Brain pericyte (primary cell): Measurements from ENCODE around the gene NCBP1.
"Not testable (repeated sequence)": the region's sequence is repeated elsewhere in the genome, so short reads cannot be mapped to it uniquely, and the experiment has no call there.

ENCODE experiments used
- DNase-seq: peaks from one replicate; pipeline ENCODE4 v3.0.0-alpha.2; 2012; ENCODE audit warnings: low read depth, low spot score

Gene NCBP1, protein sequence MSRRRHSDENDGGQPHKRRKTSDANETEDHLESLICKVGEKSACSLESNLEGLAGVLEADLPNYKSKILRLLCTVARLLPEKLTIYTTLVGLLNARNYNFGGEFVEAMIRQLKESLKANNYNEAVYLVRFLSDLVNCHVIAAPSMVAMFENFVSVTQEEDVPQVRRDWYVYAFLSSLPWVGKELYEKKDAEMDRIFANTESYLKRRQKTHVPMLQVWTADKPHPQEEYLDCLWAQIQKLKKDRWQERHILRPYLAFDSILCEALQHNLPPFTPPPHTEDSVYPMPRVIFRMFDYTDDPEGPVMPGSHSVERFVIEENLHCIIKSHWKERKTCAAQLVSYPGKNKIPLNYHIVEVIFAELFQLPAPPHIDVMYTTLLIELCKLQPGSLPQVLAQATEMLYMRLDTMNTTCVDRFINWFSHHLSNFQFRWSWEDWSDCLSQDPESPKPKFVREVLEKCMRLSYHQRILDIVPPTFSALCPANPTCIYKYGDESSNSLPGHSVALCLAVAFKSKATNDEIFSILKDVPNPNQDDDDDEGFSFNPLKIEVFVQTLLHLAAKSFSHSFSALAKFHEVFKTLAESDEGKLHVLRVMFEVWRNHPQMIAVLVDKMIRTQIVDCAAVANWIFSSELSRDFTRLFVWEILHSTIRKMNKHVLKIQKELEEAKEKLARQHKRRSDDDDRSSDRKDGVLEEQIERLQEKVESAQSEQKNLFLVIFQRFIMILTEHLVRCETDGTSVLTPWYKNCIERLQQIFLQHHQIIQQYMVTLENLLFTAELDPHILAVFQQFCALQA

DNA sequence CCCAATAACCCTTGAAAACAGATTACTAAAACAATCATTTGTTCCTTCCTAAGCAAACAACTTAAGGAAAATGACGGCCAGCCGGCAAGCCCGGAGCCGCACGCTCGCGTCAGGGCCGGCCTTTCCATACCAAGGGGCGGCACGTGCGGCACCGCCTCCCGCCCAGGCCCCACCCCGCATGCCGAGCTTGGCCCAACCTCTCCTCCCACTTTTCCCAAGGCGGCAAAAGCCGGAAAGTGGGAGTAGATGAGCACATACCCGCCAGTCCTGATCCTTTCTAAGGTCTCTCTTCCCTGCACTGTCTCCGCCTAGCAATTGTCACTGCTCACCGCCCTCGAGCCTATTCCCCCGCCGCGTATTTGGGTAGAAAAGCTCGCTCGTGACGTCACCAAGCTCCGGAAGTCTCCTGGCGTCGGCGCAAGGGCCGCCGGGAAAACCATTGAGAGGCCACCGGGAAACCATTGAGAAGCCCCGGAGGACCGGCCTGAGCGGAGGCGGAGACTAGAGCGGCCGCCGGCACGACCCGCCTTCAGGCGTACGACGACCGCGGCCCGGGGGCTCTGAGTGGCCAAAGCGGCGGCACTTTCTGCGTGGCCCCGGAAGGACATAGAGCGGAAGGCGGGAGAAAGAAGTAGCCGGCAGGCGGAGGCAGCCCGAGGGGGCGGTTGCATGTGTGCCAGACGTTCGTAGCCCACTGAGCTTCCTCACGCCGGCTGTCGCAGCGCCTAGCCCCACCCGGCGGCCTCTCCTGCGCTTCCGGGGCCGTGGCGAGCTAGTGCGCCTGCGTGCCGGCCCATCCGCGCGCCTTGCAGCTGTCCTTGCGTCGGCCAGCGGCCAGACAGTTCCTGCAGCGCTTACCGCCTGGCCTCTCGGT lies at the start of gene NCBP1, which contains the start of gene TSTD2:
NCBP1 (plus strand) TSS at position 837 of the 874 bp plus-strand sequence. CDS start 61 bp downstream, outside the sequence.
TSTD2 (minus strand) TSS at position 384 of the 874 bp plus-strand sequence. CDS start 5,806 bp downstream, outside the sequence.
- peak; percentile 97 for DNase-seq

DNA sequence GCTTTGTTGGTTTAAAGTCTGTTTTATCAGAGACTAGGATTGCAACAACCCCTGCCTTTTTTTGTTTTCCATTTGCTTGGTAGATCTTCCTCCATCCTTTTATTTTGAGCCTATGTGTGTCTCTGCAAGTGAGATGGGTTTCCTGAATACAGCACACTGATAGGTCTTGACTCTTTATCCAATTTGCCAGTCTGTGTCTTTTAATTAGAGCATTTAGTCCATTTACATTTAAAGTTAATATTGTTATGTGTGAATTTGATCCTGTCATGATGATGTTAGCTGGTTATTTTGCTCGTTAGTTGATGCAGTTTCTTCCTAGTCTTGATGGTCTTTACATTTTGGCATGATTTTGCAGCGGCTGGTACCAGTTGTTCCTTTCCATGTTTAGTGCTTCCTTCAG lies 48.8 kb upstream of the NCBP1 start:
- not testable (repeated sequence) for DNase-seq

DNA sequence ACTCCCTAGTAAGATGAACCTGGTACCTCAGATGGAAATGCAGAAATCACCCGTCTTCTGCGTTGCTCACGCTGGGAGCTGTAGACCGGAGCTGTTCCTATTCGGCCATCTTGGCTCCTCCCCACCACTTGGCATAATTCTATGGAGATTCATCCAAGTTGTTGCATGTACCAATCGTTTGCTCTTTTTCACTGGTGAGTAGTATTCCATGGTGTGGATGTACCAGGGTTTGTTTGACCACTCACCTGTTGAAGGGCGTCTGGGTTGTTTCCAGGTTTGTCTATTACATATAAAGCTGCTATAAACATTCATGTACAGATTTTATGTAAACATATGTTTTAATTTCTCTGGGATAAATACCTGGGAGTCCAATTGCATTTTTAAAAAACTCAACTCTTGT lies 46.7 kb upstream of the NCBP1 start:
- not testable (repeated sequence) for DNase-seq

DNA sequence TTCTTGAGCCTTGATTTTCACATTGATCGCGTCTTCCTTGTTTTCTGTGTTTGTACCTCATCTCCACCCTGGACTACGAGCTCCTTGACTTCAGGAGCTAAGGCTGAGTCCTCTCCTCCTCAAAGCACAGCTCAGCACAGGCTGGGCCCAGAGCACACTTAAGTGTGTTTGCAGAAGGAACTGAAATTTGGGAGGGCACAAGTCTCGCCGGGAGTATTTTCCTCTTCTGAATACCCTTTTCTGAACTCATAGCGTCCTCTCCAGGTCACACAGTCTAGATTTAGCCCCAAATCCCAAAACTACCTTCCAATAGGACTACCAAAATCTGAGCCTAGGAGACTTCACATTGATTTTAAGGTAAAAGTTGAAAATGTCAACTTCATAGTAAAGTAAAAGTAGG lies 42.1 kb upstream of the NCBP1 start:
- no peak for DNase-seq

DNA sequence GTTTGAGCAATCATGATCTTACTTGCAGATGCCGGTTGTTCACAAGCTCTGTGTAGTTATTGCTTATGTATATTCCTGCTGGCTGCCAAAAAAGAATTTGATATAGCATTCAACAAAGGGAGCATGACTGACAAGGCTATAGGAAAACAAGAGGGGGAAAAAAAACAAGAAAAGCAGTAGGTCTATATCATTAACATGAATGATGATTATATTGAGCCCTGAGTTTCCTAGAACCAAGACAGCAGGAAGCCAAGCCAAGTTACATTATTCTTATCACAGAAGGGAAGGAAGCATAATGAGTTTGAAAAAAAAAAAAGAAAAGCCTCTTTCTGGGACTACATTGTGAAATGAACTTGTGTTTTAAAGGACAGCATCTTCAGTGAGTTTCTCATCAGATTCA lies 41.5 kb upstream of the NCBP1 start:
- DNase-seq, result no peak

DNA sequence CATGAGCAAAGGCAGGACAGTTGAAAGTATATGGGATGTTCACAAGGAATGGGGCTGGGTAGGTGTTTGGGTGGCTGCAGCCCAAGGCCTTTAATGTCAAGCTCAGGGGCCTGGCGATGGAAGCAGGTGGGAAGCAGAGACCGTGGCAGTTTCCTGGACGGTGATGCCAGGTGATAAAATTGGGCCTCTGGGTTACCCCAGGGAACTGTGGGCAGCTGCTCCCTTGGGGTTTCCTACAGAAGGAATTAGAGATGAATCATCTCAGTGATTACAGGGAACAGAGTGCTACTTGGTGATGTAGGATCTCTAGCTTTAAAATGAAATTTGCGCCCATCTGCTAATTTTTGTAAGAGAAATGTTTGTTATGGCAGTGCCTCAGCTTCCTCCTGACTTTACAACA lies 39.7 kb upstream of the NCBP1 start:
- DNase-seq, result no peak

DNA sequence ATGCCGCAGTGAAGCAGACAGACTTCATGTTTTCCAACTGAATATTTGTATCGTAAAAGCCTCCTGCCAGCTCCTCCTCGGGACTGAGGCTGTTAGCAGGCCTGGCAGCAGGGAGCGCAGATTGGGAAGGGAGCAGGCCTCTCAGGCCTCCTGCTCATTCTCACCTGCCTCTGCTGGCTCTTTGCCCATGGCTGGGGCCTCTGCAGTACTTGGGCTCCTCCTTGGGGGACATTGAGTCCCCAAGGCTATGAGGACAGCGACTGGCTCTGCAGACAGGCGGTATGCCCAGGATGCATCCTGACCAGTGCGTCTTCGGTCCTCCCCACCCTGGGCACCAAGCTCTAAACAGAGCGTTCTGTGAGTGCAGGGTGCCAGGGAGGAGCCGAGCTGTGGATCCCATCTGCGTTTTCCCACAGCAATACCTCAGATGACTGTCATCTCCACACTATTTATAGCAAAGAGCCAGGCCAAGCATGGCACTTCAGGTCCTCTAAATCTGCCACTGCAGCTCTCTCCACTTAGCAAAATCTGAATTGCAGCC lies 39.2 kb upstream of the NCBP1 start:
- DNase-seq, result no peak

DNA sequence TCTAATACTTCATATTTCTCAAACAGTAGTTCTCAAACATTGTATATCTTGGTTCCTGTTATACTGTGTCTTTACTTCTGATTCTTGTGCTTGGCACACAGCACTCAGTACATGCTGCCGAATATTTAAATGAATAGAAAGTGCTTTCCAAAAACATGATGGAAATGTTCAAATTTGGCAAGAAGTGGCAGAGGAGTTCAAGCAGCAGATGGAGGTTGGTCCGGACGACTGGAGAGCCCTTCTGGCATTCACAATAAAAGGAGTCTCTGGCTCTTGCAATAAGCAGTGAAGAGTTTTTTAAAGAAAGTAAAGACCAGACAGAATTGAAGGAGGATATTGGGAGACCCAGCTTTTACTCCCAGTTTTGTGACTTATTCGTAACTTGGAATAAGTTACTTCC lies 36.7 kb upstream of the NCBP1 start:
- DNase-seq, result no peak

DNA sequence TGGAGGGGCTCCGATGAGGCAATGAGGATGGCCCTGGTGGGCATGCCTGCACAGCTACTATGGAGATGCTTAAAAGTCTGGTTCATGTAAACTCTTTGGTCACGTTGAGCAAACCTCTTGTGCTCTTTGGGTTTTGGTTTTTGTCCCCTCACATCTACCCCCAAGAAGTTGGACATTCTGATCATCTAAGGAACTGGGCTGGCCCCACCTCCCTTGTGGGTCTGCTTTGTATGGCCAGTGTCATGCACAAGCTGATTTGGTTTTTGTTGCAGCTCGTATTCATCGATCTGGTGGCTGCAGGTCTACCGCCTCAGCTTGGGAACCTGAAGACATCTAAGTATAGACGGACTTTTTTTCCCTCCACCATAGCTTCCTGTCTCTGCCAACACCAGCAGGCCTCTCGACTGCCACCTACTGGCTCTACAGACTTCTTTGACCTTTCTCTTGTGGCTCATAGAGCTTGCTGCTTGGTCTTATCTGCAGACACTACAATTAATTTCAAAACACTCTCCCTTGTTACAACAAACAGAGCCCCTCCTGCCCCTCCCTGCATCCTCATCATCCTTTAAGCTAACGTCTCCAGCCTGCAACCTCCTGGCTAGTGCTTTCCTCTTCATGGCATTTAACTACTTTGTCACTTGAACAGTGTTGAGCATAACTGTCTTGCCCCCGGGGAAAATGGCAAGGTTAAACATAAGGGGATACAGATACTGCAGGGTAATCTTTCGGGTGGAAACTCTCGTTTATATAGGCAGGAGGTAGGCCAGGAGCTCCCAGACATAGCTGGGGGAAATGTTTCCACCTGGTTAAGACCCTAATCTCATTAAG lies 34.9 kb upstream of the NCBP1 start:
- DNase-seq, result peak; percentile 22

DNA sequence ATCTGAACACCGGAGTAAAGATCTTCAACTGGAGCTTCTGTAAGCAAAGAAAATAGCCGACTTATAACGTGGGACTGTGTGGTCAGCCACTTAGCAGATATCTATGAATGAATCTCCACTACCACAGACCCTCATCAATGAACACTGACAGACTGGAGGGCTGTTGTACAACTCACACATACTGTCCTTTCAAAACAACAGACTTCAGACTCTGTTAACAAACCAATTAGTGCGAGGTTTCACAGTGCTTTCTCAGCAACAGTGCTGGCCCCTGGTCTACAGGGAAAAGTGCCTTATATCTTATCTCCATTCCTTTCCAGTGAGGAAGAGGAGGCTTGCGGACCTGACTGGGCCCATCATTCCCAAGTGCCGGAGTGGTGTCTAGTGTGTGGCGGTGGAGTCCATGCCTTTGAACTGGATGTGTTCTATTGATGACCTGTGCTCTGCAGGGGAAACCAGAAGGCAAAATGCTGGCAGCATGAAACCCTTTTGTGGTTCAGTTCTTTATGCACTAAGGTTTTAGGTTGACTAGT lies 34.2 kb upstream of the NCBP1 start:
- DNase-seq, result no peak

DNA sequence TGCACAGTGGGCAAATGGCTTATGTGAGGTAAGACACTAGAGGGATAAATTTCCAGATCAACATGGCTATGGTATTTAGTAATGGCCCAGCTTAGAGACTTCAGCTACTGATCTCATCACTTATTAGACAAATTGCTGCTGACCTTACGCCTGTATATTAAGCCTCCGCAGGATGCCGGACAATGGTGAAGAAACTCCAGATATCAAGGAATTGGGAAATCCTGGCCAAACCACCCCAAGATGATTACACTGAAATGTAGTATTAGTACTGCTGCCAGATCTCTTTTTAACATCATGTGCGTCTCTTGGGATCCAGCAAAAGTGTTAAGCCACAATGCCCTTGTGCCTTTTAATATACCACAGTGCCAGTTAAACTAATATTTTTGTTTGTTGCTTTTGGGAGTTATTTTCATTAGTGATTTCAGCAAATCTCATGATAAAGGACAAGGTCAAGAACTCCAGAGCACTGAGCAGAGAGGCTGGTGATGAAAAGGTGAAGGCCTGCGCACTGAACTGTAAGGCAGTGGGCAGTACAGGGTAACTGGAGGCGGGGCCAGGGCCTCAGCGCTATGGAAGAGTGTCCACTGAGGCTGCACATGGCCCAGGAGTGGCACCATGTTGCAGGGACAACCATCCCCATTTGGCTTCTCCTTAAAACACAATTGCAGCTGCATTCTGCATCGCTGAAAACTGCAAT lies 32.9 kb upstream of the NCBP1 start:
- no peak for DNase-seq

DNA sequence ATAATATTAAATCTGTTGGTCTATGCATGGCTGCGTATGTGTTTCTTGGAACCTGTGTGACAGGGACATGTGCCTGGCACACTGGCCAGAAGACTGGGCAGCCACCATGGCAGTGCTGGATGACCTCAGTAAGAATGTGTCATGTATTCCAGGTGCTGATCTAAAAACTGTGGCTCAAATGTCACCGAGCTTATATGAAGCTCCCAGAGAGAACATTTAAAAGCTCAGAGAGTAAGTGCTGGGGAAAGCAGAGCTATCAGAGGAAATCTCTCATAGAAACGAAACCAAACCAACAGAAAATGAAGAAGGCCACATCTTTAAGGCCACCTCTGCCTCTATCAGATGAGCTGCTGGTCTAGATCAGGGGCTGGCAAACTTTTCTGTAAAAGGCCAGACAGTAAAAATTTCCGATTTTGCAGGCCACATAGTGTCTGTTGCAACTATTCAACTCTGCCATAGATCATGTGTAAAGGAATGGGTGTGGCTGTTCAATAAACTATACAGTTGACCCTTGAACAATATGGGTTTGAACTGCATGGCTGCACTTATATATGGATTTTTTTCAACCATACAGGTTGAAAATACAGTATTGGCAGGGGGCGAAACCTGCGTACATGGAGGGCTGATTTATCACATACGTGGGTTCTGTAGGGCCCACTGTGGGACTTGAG lies 32.3 kb upstream of the NCBP1 start:
- DNase-seq, result no peak

DNA sequence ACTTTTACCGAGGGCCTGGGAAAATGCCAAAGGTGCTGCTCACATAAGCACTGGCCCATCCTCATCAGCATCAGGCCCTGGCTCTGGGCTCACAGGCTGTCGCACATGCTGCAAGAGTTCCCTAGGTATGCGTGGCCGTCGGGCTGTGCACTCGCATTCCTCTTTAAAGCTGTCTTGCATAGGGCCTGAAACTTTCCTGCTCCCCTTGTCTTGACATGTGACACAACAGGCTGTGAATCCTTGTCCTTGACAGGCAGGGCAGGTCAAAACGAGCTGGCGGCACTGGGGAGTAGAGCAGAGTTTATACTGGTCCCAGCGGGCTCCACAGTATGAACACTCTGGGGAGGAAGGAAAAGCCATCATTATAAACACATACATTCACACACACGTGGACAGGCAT lies 31.2 kb upstream of the NCBP1 start:
- no peak for DNase-seq

DNA sequence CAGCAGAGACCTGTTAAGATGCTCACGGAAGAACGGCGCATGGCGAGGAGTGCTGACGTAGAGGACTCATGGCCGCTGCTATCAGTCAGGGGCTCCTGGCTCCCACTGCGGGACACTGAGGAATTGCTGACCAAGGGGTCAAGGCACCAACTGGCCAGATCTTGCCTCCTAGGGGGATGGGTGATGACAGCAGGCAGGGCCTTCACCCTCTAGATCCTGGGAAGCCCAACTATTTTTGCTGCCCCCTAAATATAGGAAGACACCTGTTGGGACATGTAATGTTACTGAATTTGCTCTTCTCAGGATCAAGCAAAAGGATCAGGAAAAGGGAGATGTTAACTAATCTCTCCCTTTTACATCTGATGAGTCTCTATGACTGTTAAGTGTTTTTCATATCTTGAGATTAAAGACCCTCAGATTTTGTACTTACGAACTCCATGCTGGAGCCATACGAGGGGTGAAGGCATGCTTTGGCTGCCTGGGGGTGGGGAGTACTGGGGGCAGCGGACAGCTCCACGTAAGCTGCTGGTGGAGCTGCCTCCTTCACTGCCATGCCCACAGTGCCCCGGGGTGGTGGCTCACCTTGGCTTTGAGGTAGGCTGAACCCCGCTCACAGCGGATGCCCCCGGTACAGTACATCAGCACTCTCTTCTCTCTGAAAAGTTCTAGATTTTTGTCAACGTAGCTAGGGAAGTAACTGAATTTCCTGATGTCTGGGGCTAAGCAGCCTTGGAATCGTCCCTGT lies 28.5 kb upstream of the NCBP1 start:
- DNase-seq, result no peak

DNA sequence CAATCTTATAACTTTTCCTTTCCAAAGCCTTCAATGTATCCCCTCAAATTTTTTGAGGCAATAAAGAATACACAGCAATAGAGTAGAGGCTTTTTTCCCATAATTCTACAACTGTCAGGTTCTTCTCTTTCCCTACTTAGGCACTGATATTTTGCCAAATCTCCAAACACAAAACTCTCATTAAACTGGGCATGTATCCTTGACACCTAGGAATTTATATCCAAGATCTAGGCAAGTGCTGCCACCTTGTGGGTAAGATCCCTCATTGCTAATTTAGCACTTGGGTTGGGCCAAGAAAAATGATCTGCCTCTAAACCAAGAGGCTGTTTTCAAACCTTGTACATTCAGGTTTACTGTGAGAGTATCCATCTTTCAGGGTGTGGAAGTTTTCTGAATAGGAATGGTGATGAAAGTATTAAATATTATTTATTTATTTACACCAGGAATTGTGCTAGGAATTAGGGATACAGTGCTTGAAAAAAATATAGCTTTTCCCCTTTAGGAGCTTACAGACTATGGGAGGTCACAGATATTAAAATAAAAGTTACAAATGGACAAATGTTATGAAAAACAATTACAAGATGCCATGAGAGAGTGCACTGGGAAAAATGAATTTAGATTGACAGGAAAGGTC lies 18.1 kb upstream of the NCBP1 start:
- DNase-seq, result peak; percentile 16

DNA sequence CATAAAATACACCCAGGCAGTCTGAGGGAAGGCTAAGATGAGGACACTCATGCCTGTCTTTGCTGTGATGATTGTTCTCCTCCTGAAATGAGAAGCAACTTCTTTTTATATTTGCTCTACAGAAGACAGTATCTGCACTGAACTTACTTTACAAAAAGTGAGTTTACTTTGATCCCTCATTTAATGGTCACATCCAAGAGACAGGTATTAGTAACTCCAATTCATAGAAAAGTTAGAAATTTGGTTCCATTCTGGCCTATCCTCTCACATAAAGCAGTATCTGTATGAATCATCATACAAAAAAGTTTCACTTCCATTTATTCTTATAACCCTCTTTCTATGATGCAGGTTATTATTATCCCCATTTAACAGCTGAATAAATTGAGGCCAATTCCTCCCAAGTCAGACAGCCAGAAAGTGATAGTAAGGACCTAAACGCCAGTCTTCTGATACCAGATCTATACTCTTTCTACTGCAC lies 15.6 kb upstream of the NCBP1 start:
- no peak for DNase-seq

DNA sequence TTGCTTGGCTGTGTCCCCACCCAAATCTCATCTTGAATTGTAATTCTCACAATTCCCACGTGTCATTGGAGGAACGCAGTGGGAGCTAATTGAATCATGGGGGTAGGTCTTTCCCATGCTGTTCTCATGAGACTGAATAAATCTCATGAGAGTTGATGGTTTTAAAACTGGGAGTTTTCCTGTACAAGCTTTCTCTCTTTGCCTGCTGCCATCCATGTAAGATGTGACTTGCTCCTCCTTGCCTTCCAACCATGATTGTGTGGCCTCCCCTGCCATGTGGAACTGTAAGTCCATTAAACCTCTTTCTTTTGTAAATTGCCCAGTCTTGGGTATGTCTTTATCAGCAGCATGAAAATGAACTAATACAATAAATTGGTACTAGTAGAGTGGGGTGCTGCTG lies 13.6 kb upstream of the NCBP1 start:
- DNase-seq, result not testable (repeated sequence)

DNA sequence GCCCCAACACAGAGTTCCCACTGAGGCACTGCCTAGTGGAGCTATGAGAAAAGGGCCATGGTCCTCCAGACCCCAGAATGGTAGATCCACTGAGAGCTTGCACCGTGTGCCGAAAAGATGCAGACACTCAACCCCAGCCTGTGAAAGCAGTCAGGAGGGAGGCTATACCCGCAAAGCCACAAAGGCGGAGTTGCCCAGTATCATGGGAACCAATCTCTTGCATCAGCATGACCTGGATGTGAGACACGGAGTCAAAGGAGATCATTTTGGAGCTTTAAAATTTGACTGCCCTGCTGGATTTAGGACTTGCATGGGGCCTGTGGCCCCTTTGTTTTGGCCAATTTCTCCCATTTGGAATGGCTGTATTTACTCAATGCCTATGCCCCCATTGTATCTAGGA lies 11.1 kb upstream of the NCBP1 start:
- DNase-seq, result not testable (repeated sequence)
